Kasumi-1 (cell line): ENCODE measurements around the gene ECM2.
"Not testable (repeated sequence)": the region's sequence is repeated elsewhere in the genome, so short reads cannot be mapped to it uniquely, and the experiment has no call there.

Experiments used
- DNase-seq, 2 experiments: peaks; one replicate each; lab custom pipeline; 2025; lab: John Stamatoyannopoulos, UW

ECM2 gene

GRCh38 chr9:92535940-92536850, at the start of gene ECM2:
Gene ECM2 (minus strand): TSS chr9:92535990. CDS start chr9:92522866, 13,124 bp downstream.
- DNase-seq = no peak

GRCh38 chr9:92576175-92576574, 40.4 kb upstream of the ECM2 start:
- peak in 1 of 2 experiments; percentile 18 for DNase-seq

GRCh38 chr9:92573612-92574011, 37.8 kb upstream of the ECM2 start:
- not testable (repeated sequence) for DNase-seq

- not testable (repeated sequence) for DNase-seq
Measured at GRCh38 chr9:92571871-92572270, 36.1 kb upstream of the ECM2 start.

- DNase-seq = no peak
Measured at GRCh38 chr9:92564982-92565381, 29.2 kb upstream of the ECM2 start.

- no peak for DNase-seq
Measured at GRCh38 chr9:92564504-92564903, 28.7 kb upstream of the ECM2 start.

GRCh38 chr9:92563116-92564100, 27.6 kb upstream of the ECM2 start:
- DNase-seq = no peak

GRCh38 chr9:92562461-92562967, 26.7 kb upstream of the ECM2 start:
- no peak for DNase-seq

GRCh38 chr9:92561374-92562330, 25.9 kb upstream of the ECM2 start:
- DNase-seq = no peak

GRCh38 chr9:92558612-92559374, 23.0 kb upstream of the ECM2 start:
- DNase-seq = no peak

GRCh38 chr9:92550765-92551164, 15.0 kb upstream of the ECM2 start:
- no peak for DNase-seq

- no peak for DNase-seq
Measured at GRCh38 chr9:92547356-92547755, 11.6 kb upstream of the ECM2 start.

- DNase-seq = no peak
Measured at GRCh38 chr9:92545002-92545510, 9.3 kb upstream of the ECM2 start.

- no peak for DNase-seq
Measured at GRCh38 chr9:92543972-92544371, 8.2 kb upstream of the ECM2 start.

- no peak for DNase-seq
Measured at GRCh38 chr9:92538541-92538940, 2.8 kb upstream of the ECM2 start.

GRCh38 chr9:92534674-92535073, 1.1 kb downstream of the ECM2 start:
- DNase-seq = no peak

GRCh38 chr9:92534204-92534603, 1.6 kb downstream of the ECM2 start:
- no peak for DNase-seq

GRCh38 chr9:92530893-92531292, 4.9 kb downstream of the ECM2 start:
- no peak for DNase-seq

- DNase-seq = no peak
Measured at GRCh38 chr9:92529124-92529523, 6.7 kb downstream of the ECM2 start.

- no peak for DNase-seq
Measured at GRCh38 chr9:92528522-92528849, 7.3 kb downstream of the ECM2 start.
